ENCODE data around the gene STAP2. TPM values are rescaled to one million over a fixed set of nuclear protein-coding genes. Genes with fewer than 3 reads are reported as not detected.
A peak's percentile ranks its signal among the peaks of the same experiment; 100 is the strongest.
"Not testable (repeated sequence)": the region's sequence is repeated elsewhere in the genome, so short reads cannot be mapped to it uniquely, and the experiment has no call there.

Gene STAP2
- total RNA-seq, 2 experiments from 2014 or later: 8.1 to 10.7 TPM

DNA sequence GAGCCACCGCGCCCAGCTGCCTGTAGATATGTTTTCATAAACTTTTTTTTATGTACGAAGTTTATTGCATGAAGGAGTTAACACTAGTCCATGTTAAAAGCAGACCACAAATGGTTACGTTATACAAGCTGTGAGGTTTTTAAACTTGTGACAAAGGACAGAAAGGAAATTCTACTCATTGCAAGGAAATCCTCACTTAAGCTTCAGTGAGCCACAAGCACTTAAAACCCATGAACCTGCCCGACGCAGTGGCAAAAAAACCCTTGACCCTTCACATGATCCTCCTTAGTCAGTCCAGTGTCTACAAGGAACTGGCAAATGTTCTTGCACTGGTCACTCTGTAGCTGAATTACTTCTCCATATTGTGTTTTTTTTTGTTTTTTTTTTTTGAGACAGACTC, 8.9 kb upstream of the STAP2 start:
- CTCF ChIA-PET: interaction anchor here (1.3 to 1.7 kb wide), 2 partner anchors 10 to 72 kb away, joined by 3 to 5 read pairs; no protein-coding TSS in a partner anchor
- DNase-seq: no peak
- Mint-ChIP-seq H3K4me3 (no peak overlapping the region), H3K27ac (no peak overlapping the region), H3K36me3 (ENCODE audit: low read depth) (peaks cover 6% of the 10 kb centered on the region), H3K27me3 (ENCODE audit: low read depth) (no peaks in the 10 kb centered on the region), H3K9me3 (no peaks in the 10 kb centered on the region), H3K4me1 (ENCODE audit: low read depth) (peaks cover 11% of the 10 kb centered on the region)
- intact Hi-C loops (cut with micrococcal nuclease): no loop called here

GRCh38 chr19:4346020-4346383, 7.4 kb upstream of the STAP2 start:
- Mint-ChIP-seq H3K36me3 (ENCODE audit: low read depth) (peaks cover 6% of the 10 kb centered on the region), H3K4me3 (no peak overlapping the region), H3K27ac (no peak overlapping the region), H3K4me1 (ENCODE audit: low read depth) (peaks cover 14% of the 10 kb centered on the region), H3K9me3 (no peaks in the 10 kb centered on the region), H3K27me3 (ENCODE audit: low read depth) (no peaks in the 10 kb centered on the region)
- intact Hi-C loops (cut with micrococcal nuclease): no loop called here
- CTCF ChIA-PET: interaction anchor here (0.6 kb wide), 1 partner anchor 28 kb away, joined by 5 read pairs; no protein-coding TSS in a partner anchor
- DNase-seq: no peak

DNA sequence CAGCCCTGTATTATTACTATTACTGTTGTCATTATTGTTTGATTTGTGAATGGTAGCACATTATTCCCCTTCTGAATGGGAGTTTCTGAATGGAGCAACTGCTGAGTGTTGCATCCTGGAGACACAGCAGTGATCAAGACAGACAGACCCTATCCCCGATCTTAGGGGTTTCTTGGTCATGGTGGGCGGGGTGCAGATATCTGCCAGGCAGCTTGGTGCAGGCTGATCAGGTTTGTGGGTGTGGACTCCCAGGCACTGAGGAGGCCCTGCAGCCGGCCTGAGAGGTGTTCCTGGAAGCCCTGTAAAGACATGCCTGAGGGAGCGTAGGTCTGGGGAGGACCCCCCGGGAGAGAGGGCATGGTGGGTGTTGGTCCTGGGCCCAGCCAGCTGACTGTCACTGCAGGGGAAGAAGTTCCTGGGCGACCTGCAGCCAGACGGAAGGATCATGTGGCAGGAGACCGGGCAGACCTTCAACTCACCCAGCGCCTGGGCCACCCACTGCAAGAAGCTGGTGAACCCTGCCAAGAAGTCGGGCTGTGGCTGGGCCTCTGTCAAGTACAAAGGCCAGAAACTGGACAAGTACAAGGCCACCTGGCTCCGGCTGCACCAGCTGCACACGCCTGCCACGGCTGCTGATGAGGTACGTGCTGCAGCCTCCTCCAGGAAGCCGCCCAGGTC, 6.9 kb upstream of the STAP2 start:
- Mint-ChIP-seq H3K27me3 (ENCODE audit: low read depth) (no peaks in the 10 kb centered on the region), H3K4me3 (peak overlapping the region; percentile 11), H3K9me3 (no peaks in the 10 kb centered on the region), H3K27ac (no peak overlapping the region), H3K4me1 (ENCODE audit: low read depth) (peaks cover 12% of the 10 kb centered on the region), H3K36me3 (ENCODE audit: low read depth) (peaks cover 6% of the 10 kb centered on the region)
- CTCF ChIA-PET: interaction anchor here (0.6 kb wide), 2 partner anchors 29 to 80 kb away, joined by 4 to 5 read pairs; no protein-coding TSS in a partner anchor
- intact Hi-C loops (cut with micrococcal nuclease): no loop called here
- DNase-seq: no peak

- CTCF ChIA-PET: interaction anchor here (0.9 to 2.8 kb wide), 12 partner anchors 9 to 111 kb away, joined by 3 to 30 read pairs (median 4); partner anchors contain the start of genes SH3GL1 and YJU2
- no peaks in the 10 kb centered on the region for H3K27me3 Mint-ChIP-seq (ENCODE audit: low read depth)
- peak within 1 kb of the TSS; percentile 94 for H3K27ac Mint-ChIP-seq
- peak; percentile 93 for DNase-seq
- peak within 1 kb of the TSS; percentile 94 for H3K4me3 Mint-ChIP-seq
- intact Hi-C loops (cut with micrococcal nuclease): loop anchor here (1.0 to 5.0 kb wide), 5 partner anchors 57 to 581 kb away; partner anchors contain the start of genes FEM1A, HDGFL2, MRPL54 and SH3GL1
- no peaks in the 10 kb centered on the region for H3K9me3 Mint-ChIP-seq
- peaks cover 20% of the 10 kb centered on the region for H3K4me1 Mint-ChIP-seq (ENCODE audit: low read depth)
- peaks cover 6% of the 10 kb centered on the region for H3K36me3 Mint-ChIP-seq (ENCODE audit: low read depth)
Measured at GRCh38 chr19:4343370-4344307, 5.0 kb upstream of the STAP2 start, which contains the start of gene MPND. Gene MPND, plus strand, starts transcription at chr19:4343562. Its CDS starts 32 bp downstream, at chr19:4343594.

DNA sequence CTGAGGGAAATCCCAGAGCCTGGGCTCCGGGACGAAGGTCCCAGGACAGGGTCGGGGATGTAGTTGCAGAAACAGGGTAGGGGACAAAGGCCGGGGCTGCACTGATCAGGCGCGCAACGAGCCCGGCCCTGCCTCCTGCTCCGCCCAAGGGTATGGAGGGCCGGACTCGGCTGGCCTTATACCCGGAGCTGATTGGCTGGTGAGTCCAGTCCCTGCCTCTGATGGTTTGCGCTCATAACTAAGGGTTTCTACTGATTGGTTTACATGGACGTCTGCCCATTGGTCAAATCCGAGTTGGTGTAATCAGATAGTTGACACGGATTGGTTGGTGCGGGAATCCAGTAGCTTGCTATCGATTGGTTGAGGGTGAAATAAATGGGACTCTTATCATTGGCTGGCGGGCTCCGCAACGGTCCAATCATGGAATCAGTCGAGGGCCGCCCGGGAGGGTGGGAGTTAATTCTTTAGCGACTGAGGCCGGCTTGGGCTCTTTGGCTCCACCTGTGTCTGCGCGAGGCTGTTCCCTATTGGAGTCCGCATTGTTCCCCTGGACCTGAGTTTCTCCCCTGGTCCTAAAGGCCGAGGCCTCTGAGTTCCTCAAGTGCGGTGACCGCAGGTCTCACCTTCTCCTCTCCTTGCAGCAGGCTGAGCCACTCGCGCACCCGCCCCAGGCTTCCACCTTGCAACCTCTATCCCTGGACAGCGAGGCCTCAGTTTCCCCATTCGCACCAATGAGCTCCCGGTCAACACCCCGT, 4.2 kb upstream of the STAP2 start:
- peak overlapping the region; percentile 94 for H3K4me3 Mint-ChIP-seq

DNA sequence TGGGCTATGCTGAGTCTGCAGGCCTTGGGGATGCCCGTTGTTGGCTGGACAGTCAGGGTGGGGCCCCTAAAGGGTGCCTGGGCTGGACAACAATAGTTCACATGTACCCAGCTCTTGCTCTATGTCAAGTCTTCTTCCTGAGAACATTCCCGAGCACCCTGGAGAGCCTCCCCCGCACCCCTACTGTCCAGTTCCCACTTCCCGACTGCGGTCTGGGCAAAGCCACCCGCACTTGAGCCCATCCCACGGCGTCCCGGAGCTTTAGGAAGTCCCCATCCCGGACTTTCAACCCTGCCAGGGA, 3.6 kb upstream of the STAP2 start:
- Mint-ChIP-seq H3K27ac (peak overlapping the region; percentile 94), H3K4me3 (peak overlapping the region; percentile 94), H3K4me1 (ENCODE audit: low read depth) (peaks cover 28% of the 10 kb centered on the region), H3K36me3 (ENCODE audit: low read depth) (peaks cover 4% of the 10 kb centered on the region), H3K27me3 (ENCODE audit: low read depth) (no peaks in the 10 kb centered on the region), H3K9me3 (no peaks in the 10 kb centered on the region)
- intact Hi-C loops (cut with micrococcal nuclease): loop anchor here (1.0 to 5.0 kb wide), 8 partner anchors 14 to 579 kb away; partner anchors contain the start of genes FEM1A, HDGFL2, MRPL54 and TMIGD2
- CTCF ChIA-PET: interaction anchor here (0.7 to 2.8 kb wide), 5 partner anchors 10 to 75 kb away, joined by 3 to 30 read pairs (median 7); no protein-coding TSS in a partner anchor
- DNase-seq: no peak

More for the DNA sequence above, 4.2 kb upstream of the STAP2 start:
- intact Hi-C loops (cut with micrococcal nuclease): loop anchor here (1.0 to 5.0 kb wide), 9 partner anchors 14 to 580 kb away; partner anchors contain the start of genes FEM1A, HDGFL2, MRPL54 and SH3GL1
- H3K4me1 Mint-ChIP-seq (ENCODE audit: low read depth): peaks cover 27% of the 10 kb centered on the region
- DNase-seq: peak; percentile 97
- no peaks in the 10 kb centered on the region for H3K9me3 Mint-ChIP-seq
- CTCF ChIA-PET: interaction anchor here (0.7 to 2.8 kb wide), 11 partner anchors 10 to 110 kb away, joined by 3 to 30 read pairs (median 3); partner anchors contain the start of genes SH3GL1 and YJU2
- no peaks in the 10 kb centered on the region for H3K27me3 Mint-ChIP-seq (ENCODE audit: low read depth)
- H3K27ac Mint-ChIP-seq: peak overlapping the region; percentile 94
- peaks cover 6% of the 10 kb centered on the region for H3K36me3 Mint-ChIP-seq (ENCODE audit: low read depth)

- CTCF ChIA-PET: interaction anchor here (0.6 to 2.9 kb wide), 5 partner anchors 10 to 71 kb away, joined by 3 to 14 read pairs (median 7); partner anchors contain the start of gene SH3GL1
- peak overlapping the region; percentile 87 for H3K27ac Mint-ChIP-seq
- DNase-seq: no peak
- intact Hi-C loops (cut with micrococcal nuclease): loop anchor here (1.0 kb wide), 1 partner anchor 71 kb away; no protein-coding TSS in a partner anchor
- no peaks in the 10 kb centered on the region for H3K9me3 Mint-ChIP-seq
- H3K27me3 Mint-ChIP-seq (ENCODE audit: low read depth): no peaks in the 10 kb centered on the region
- H3K4me1 Mint-ChIP-seq (ENCODE audit: low read depth): peaks cover 18% of the 10 kb centered on the region
- peak overlapping the region; percentile 81 for H3K4me3 Mint-ChIP-seq
- peaks cover 17% of the 10 kb centered on the region for H3K36me3 Mint-ChIP-seq (ENCODE audit: low read depth)
Measured at GRCh38 chr19:4337906-4338440, 654 bp downstream of the STAP2 start.

- DNase-seq: no peak
- Mint-ChIP-seq H3K9me3 (no peaks in the 10 kb centered on the region), H3K36me3 (ENCODE audit: low read depth) (peaks cover 21% of the 10 kb centered on the region), H3K27me3 (ENCODE audit: low read depth) (no peaks in the 10 kb centered on the region), H3K4me1 (ENCODE audit: low read depth) (peaks cover 16% of the 10 kb centered on the region), H3K27ac (no peak overlapping the region), H3K4me3 (no peak overlapping the region)
- intact Hi-C loops (cut with micrococcal nuclease): no loop called here
- CTCF ChIA-PET: no interaction called here
Measured at GRCh38 chr19:4334929-4335570, 3.6 kb downstream of the STAP2 start.

- intact Hi-C loops (cut with micrococcal nuclease): loop anchor here (2.0 kb wide), 1 partner anchor 27 kb away; the partner anchor contains the start of gene TMIGD2
- H3K4me3 Mint-ChIP-seq: peak overlapping the region; percentile 87
- no peak for DNase-seq
- H3K4me1 Mint-ChIP-seq (ENCODE audit: low read depth): peaks cover 27% of the 10 kb centered on the region
- CTCF ChIA-PET: no interaction called here
- no peaks in the 10 kb centered on the region for H3K9me3 Mint-ChIP-seq
- H3K27ac Mint-ChIP-seq: no peak overlapping the region
- H3K36me3 Mint-ChIP-seq (ENCODE audit: low read depth): peaks cover 16% of the 10 kb centered on the region
- H3K27me3 Mint-ChIP-seq (ENCODE audit: low read depth): no peaks in the 10 kb centered on the region
Measured at GRCh38 chr19:4329858-4330257, 8.8 kb downstream of the STAP2 start.

DNA sequence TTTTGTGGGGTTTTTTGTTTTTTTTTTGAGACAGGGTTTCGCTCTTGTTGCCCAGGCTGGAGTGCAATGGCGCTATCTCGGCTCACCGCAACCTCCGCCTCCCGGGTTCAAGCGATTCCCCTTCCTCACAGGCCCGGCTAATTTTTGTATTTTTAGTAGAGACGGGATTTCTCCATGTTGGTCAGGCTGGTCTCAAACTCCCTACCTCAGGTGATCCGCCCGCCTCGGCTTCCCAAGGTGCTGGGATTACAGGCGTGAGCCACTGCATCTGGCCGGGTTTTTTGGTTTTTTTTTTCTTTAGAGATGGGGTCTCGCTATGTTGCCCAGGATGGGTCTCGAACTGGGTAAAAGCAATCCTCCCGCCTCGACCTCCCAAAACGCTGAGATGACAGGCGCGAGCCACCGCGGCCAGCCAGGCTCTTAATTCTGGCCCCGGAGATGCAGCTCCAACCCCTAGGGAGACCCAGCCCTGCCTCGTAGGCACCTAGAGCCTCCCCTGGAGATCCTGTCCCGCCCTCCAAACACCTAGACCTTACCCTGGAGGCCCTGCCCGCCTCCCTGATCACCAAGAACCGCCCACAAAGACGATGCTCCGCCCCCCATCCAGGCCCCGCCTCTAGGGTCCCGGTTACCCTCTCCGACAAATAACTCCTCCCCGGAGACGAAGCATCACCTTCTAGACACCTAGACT, 9.5 kb downstream of the STAP2 start:
- H3K36me3 Mint-ChIP-seq (ENCODE audit: low read depth); H3K9me3 Mint-ChIP-seq; H3K27me3 Mint-ChIP-seq (ENCODE audit: low read depth): not testable (repeated sequence)
- peak; percentile 52 for DNase-seq
- intact Hi-C loops (cut with micrococcal nuclease): loop anchor here (1.0 to 2.0 kb wide), 4 partner anchors 13 to 82 kb away; partner anchors contain the start of genes CHAF1A, TMIGD2 and YJU2
- Mint-ChIP-seq H3K4me3 (peak overlapping the region; percentile 87), H3K27ac (peak overlapping the region; percentile 84), H3K4me1 (ENCODE audit: low read depth) (peaks cover 27% of the 10 kb centered on the region)
- CTCF ChIA-PET: interaction anchor here (0.9 kb wide), 1 partner anchor 10 kb away, joined by 3 read pairs; no protein-coding TSS in a partner anchor
